SJSA1 (cell line): ENCODE measurements around the gene APC. TPM values are rescaled to one million over a fixed set of nuclear protein-coding genes. Genes with fewer than 3 reads are reported as not detected.

ENCODE experiments used
- DNase-seq, 2 experiments: peaks; one replicate each; pipeline ENCODE4 v3.0.0-alpha.2; 2015 to 2020; ENCODE audit warnings: low spot score in 2 of 2, low read depth in 1 of 2
- H3K27ac ChIP-seq: fragments of 250-450 bp; sonication (Bioruptor Pico); 2 replicates; pipeline ENCODE4 v1.5.1; 2020; ENCODE audit warnings: mild to moderate bottlenecking, moderate library complexity
- H3K27me3 ChIP-seq: fragments of 250-450 bp; sonication (Bioruptor Pico); replicated peaks from 2 replicates; pipeline ENCODE4 v1.5.1; 2020; ENCODE audit warnings: mild to moderate bottlenecking, moderate library complexity
- H3K36me3 ChIP-seq: fragments of 250-450 bp; sonication (Bioruptor Pico); 2 replicates; pipeline ENCODE4 v1.5.1; 2020; ENCODE audit warnings: mild to moderate bottlenecking
- H3K4me1 ChIP-seq: fragments of 250-450 bp; sonication (Bioruptor Pico); replicated peaks from 2 replicates; pipeline ENCODE4 v1.6.1; 2021; ENCODE audit warnings: mild to moderate bottlenecking
- H3K4me3 ChIP-seq: fragments of 250-450 bp; sonication (Bioruptor Pico); 2 replicates; pipeline ENCODE4 v1.5.1; 2020; ENCODE audit warnings: mild to moderate bottlenecking
- H3K9me3 ChIP-seq: fragments of 250-450 bp; sonication (Bioruptor Pico); replicated peaks from 2 replicates; pipeline ENCODE4 v1.5.1; 2020; ENCODE audit warnings: mild to moderate bottlenecking
- total RNA-seq: library from RNA; depleted of rRNA; stranded (reverse); fragments of >200 nt; shearing (Covaris generic); gene quantifications from 2 replicates; pipeline ENCODE4 v1.2.3, GENCODE V29; 2014

Gene APC
- total RNA-seq, 1 experiment from 2014 or later = 44.7 TPM

GRCh38 chr5:112776301-112776856 lies 38.7 kb downstream of the APC start:
- peaks cover 9% of the 10 kb centered on the region for H3K4me1 ChIP-seq
- H3K27ac ChIP-seq = no peak overlapping the region
- no peak overlapping the region for H3K4me3 ChIP-seq
- H3K36me3 ChIP-seq = peaks cover 37% of the 10 kb centered on the region
- H3K27me3 ChIP-seq = no peaks in the 10 kb centered on the region
- no peaks in the 10 kb centered on the region for H3K9me3 ChIP-seq
- DNase-seq = no peak

GRCh38 chr5:112779531-112779930 lies 41.8 kb downstream of the APC start:
- no peak for DNase-seq
- H3K4me3 ChIP-seq = no peak overlapping the region
- H3K4me1 ChIP-seq = no peaks in the 10 kb centered on the region
- H3K9me3 ChIP-seq = no peaks in the 10 kb centered on the region
- H3K27me3 ChIP-seq = no peaks in the 10 kb centered on the region
- H3K36me3 ChIP-seq = peaks cover 28% of the 10 kb centered on the region
- no peak overlapping the region for H3K27ac ChIP-seq

GRCh38 chr5:112784726-112785125 lies 47.0 kb downstream of the APC start:
- Histone ChIP-seq H3K27ac (no peak overlapping the region), H3K4me1 (peaks cover 17% of the 10 kb centered on the region), H3K4me3 (no peak overlapping the region), H3K36me3 (peaks cover 16% of the 10 kb centered on the region), H3K9me3 (no peaks in the 10 kb centered on the region), H3K27me3 (no peaks in the 10 kb centered on the region)
- DNase-seq = no peak

- Histone ChIP-seq H3K4me1 (peaks cover 17% of the 10 kb centered on the region), H3K4me3 (no peak overlapping the region), H3K27me3 (no peaks in the 10 kb centered on the region), H3K9me3 (no peaks in the 10 kb centered on the region), H3K27ac (0 out of 2 replicates have a peak overlapping the region, but pooled peaks have one; percentile 18), H3K36me3 (peaks cover under 1% of the 10 kb centered on the region; the same call in 1 of the 2 replicates)
- DNase-seq = peak in 1 of 2 experiments; percentile 49
These were observed 49.6 kb downstream of the APC start for GRCh38 chr5:112787261-112787660.

GRCh38 chr5:112787896-112788295 lies 50.2 kb downstream of the APC start:
- H3K9me3 ChIP-seq = no peaks in the 10 kb centered on the region

GRCh38 chr5:112793201-112793600 lies 55.5 kb downstream of the APC start:
- Histone ChIP-seq H3K36me3 (peaks cover 33% of the 10 kb centered on the region), H3K4me1 (no peaks in the 10 kb centered on the region), H3K27ac (no peak overlapping the region), H3K4me3 (no peak overlapping the region), H3K9me3 (no peaks in the 10 kb centered on the region), H3K27me3 (no peaks in the 10 kb centered on the region)
- DNase-seq = no peak

More at GRCh38 chr5:112787896-112788295, 50.2 kb downstream of the APC start:
- H3K27me3 ChIP-seq = no peaks in the 10 kb centered on the region
- no peak overlapping the region for H3K4me3 ChIP-seq
- peaks cover 17% of the 10 kb centered on the region for H3K4me1 ChIP-seq
- DNase-seq = no peak
- peaks cover 7% of the 10 kb centered on the region for H3K36me3 ChIP-seq
- H3K27ac ChIP-seq = no peak overlapping the region

- DNase-seq = no peak
- Histone ChIP-seq H3K4me1 (no peaks in the 10 kb centered on the region), H3K4me3 (no peak overlapping the region), H3K27ac (no peak overlapping the region), H3K36me3 (peaks cover 33% of the 10 kb centered on the region), H3K27me3 (no peaks in the 10 kb centered on the region), H3K9me3 (no peaks in the 10 kb centered on the region)
These were observed 56.7 kb downstream of the APC start for GRCh38 chr5:112794410-112794809.

GRCh38 chr5:112795342-112795741 lies 57.7 kb downstream of the APC start:
- Histone ChIP-seq H3K4me3 (no peak overlapping the region), H3K27me3 (no peaks in the 10 kb centered on the region), H3K9me3 (no peaks in the 10 kb centered on the region), H3K36me3 (peaks cover 33% of the 10 kb centered on the region), H3K4me1 (no peaks in the 10 kb centered on the region), H3K27ac (no peak overlapping the region)
- DNase-seq = no peak

GRCh38 chr5:112795944-112796678 lies 58.4 kb downstream of the APC start:
- Histone ChIP-seq H3K4me3 (no peak overlapping the region), H3K36me3 (peaks cover 36% of the 10 kb centered on the region), H3K4me1 (no peaks in the 10 kb centered on the region), H3K9me3 (no peaks in the 10 kb centered on the region), H3K27ac (no peak overlapping the region), H3K27me3 (no peaks in the 10 kb centered on the region)
- DNase-seq = no peak

- H3K27ac ChIP-seq = no peak overlapping the region
- H3K36me3 ChIP-seq = peaks cover 23% of the 10 kb centered on the region
- H3K9me3 ChIP-seq = no peaks in the 10 kb centered on the region
- DNase-seq = no peak
- no peak overlapping the region for H3K4me3 ChIP-seq
- no peaks in the 10 kb centered on the region for H3K4me1 ChIP-seq
- no peaks in the 10 kb centered on the region for H3K27me3 ChIP-seq
These were observed 62.0 kb downstream of the APC start for GRCh38 chr5:112799661-112800060.

- Histone ChIP-seq H3K27ac (no peak overlapping the region), H3K27me3 (no peaks in the 10 kb centered on the region), H3K4me3 (no peak overlapping the region), H3K9me3 (no peaks in the 10 kb centered on the region), H3K36me3 (peaks cover 22% of the 10 kb centered on the region), H3K4me1 (no peaks in the 10 kb centered on the region)
- no peak for DNase-seq
These were observed 63.2 kb downstream of the APC start for GRCh38 chr5:112800891-112801290.

GRCh38 chr5:112811023-112811422 lies 73.3 kb downstream of the APC start:
- Histone ChIP-seq H3K27ac (no peak overlapping the region), H3K4me3 (no peak overlapping the region), H3K27me3 (no peaks in the 10 kb centered on the region), H3K9me3 (no peaks in the 10 kb centered on the region), H3K4me1 (0 out of 2 replicates have a peak, but pooled peaks cover 3% of the 10 kb centered on the region), H3K36me3 (peaks cover 10% of the 10 kb centered on the region)
- DNase-seq = no peak

- DNase-seq = no peak
- no peak overlapping the region for H3K4me3 ChIP-seq
- H3K27me3 ChIP-seq = no peaks in the 10 kb centered on the region
- H3K4me1 ChIP-seq = 0 out of 2 replicates have a peak, but pooled peaks cover 3% of the 10 kb centered on the region
- peaks cover 14% of the 10 kb centered on the region for H3K36me3 ChIP-seq
- H3K27ac ChIP-seq = no peak overlapping the region
- no peaks in the 10 kb centered on the region for H3K9me3 ChIP-seq
These were observed 74.9 kb downstream of the APC start for GRCh38 chr5:112812549-112812948.

GRCh38 chr5:112820246-112820645 lies 82.6 kb downstream of the APC start:
- peaks cover 37% of the 10 kb centered on the region for H3K36me3 ChIP-seq

More at GRCh38 chr5:112820246-112820645, 82.6 kb downstream of the APC start:
- no peak overlapping the region for H3K4me3 ChIP-seq
- H3K27me3 ChIP-seq = no peaks in the 10 kb centered on the region
- no peaks in the 10 kb centered on the region for H3K4me1 ChIP-seq
- DNase-seq = no peak
- H3K9me3 ChIP-seq = no peaks in the 10 kb centered on the region
- H3K27ac ChIP-seq = no peak overlapping the region
